T47D (cell line): ENCODE measurements around the gene DDIT4.

Experiments
- DNase-seq, 2 experiments: peaks; one replicate each; pipeline versions ENCODE4 v3.0.0 to v3.0.0-alpha.2; 2011 to 2012; ENCODE audit warnings: low read depth in 1 of 2, low spot score in 1 of 2
- JUND ChIP-seq: IDR thresholded peaks from 2 replicates; pipeline ENCODE4 v1.6.1; 2012; ENCODE audit warnings: low read depth
- in situ Hi-C: cut with HindIII; loops from 2 replicates; pipeline ENCODE4 v1.10.0; 2016; ENCODE audit warnings: low sequenced_read_pairs, low pct_unique_long_range_greater_than_20kb

DDIT4 gene

GRCh38 chr10:72314263-72314662 is 40.5 kb downstream of the DDIT4 start:
- in situ Hi-C loops: no loop called here
- no peak for TF ChIP-seq JUND
- no peak for DNase-seq

GRCh38 chr10:72315054-72315453 is 41.3 kb downstream of the DDIT4 start:
- in situ Hi-C loops: no loop called here

GRCh38 chr10:72315611-72316385 is 42.1 kb downstream of the DDIT4 start:
- no peak for TF ChIP-seq JUND
- peak in 1 of 2 experiments; percentile 82 for DNase-seq

More at GRCh38 chr10:72315054-72315453, 41.3 kb downstream of the DDIT4 start:
- no peak for DNase-seq
- no peak for TF ChIP-seq JUND

GRCh38 chr10:72316386-72316700 is 42.6 kb downstream of the DDIT4 start:
- in situ Hi-C loops: no loop called here
- no peak for DNase-seq
- no peak for TF ChIP-seq JUND

More at GRCh38 chr10:72315611-72316385, 42.1 kb downstream of the DDIT4 start:
- in situ Hi-C loops: no loop called here

GRCh38 chr10:72316748-72317435 is 43.2 kb downstream of the DDIT4 start:
- DNase-seq: no peak
- TF ChIP-seq JUND: no peak
- in situ Hi-C loops: no loop called here

GRCh38 chr10:72318418-72319262 is 44.9 kb downstream of the DDIT4 start:
- in situ Hi-C loops: no loop called here
- DNase-seq: no peak
- no peak for TF ChIP-seq JUND

- no peak for TF ChIP-seq JUND
- in situ Hi-C loops: no loop called here
- peak; percentile 26 to 75 for DNase-seq
These were observed 45.9 kb downstream of the DDIT4 start for GRCh38 chr10:72319416-72320254.

GRCh38 chr10:72320676-72321247 is 47.0 kb downstream of the DDIT4 start:
- no peak for TF ChIP-seq JUND
- in situ Hi-C loops: no loop called here
- peak in 1 of 2 experiments; percentile 53 for DNase-seq

GRCh38 chr10:72321248-72322029 is 47.7 kb downstream of the DDIT4 start:
- in situ Hi-C loops: no loop called here
- TF ChIP-seq JUND: no peak
- no peak for DNase-seq

GRCh38 chr10:72322030-72322279 is 48.2 kb downstream of the DDIT4 start:
- DNase-seq: no peak
- in situ Hi-C loops: no loop called here
- no peak for TF ChIP-seq JUND

GRCh38 chr10:72322280-72323058 is 48.7 kb downstream of the DDIT4 start:
- no peak for DNase-seq
- in situ Hi-C loops: no loop called here

More at GRCh38 chr10:72322280-72323058, 48.7 kb downstream of the DDIT4 start:
- TF ChIP-seq JUND: no peak
